NCI-H1105 (cell line): ENCODE data around the gene EDARADD.
"Not testable (repeated sequence)": the region's sequence is repeated elsewhere in the genome, so short reads cannot be mapped to it uniquely, and the experiment has no call there.

ENCODE experiments used
- DNase-seq: peaks from one replicate; lab custom pipeline; 2025; lab: John Stamatoyannopoulos, UW

Gene EDARADD

DNA sequence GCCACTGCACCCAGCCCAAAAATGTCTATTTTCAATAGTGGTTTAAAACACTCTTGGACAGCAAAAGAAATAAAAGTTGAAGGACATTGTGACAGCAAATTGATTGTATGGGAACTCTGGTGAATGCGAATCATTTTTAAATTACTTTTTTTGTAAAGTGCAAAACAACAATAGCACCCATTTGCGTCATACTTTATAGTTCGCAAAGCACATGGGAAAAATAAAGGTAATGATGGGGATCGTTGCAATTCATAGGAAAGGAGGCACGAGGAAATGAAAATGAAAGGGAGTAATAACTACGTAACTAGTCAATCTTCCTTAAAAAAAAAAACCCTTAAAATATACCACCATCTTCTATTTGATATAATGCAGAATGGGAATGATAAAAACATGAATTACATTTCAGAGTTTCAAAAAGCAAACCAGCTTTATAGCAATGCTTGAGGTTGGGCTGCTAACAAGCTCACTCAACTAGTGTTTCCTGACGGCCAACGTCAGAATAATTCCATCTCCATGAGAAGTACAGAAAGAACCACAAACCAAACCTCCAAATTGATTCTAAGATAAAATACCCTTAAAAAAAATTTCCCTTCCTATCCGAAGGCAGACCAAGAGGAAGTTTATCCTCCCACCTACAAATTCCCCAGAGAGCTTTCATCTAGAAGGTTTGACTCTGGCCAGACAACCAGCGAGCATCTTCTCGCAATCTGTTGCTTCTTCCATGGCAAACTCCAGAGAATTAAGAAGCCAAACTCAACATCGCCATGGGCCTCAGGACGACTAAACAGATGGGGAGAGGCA lies at the start of gene EDARADD:
Gene EDARADD (plus strand): TSS at position 606 of the 801 bp plus-strand sequence. CDS start 159 bp downstream, at position 765.
- DNase-seq: no peak

DNA sequence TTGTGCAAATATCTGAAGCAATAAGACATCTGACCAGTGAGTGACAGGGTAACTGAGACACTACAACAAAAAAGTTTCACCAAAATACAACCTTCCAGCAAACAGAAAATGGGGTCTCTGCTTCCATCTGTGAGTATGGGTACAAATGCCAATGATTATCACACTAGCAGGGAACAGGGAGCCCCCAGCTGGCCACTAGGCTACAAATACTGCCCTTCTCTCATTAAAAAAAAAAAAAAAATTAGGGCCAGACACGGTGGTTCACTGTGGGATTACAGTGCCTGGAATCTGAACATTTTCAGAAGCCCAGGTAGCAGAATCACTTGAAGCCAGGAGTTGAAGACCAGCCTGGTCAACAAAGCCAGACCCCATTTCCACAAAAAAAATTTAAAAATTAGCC lies 48.4 kb upstream of the EDARADD start:
- no peak for DNase-seq

DNA sequence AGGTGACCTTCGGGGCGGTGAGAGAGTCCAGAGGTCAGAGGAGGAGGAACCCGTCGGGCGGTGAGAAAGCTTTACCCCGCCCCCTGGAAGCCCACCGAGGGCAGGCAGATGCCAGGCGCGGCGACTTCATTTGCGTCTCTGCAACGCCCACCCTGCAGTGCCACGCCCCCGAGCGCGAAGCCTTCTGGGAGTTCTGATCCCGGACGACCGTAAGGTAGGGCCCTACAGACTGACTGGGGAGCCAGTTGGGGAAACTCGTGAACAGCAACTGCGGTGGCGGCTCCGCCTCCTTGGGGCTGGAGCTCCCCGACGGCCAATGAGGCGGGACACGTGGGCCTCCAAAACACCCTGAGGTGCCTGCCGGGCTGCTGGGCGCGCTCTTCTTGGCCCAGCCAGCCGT lies 46.0 kb upstream of the EDARADD start:
- DNase-seq: no peak

DNA sequence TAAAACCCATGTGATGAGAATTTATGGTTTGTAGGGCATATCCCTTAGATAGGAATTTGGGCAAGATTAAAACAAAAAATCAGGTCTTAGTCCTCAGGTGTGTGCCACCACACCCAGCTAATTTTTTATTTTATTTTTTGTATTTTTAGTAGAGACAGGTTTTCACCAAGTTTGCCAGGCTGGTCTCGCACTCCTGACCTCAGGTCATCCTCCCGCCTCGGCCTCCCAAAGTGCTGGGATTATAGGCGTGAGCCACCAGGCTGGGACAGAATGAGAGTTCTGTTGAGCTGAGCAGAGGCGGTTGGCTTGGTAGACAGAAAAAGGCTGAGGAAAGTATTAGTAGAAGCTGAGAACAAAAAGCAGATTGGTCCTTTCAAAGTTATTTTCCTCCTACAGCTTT lies 43.8 kb upstream of the EDARADD start:
- DNase-seq: no peak

DNA sequence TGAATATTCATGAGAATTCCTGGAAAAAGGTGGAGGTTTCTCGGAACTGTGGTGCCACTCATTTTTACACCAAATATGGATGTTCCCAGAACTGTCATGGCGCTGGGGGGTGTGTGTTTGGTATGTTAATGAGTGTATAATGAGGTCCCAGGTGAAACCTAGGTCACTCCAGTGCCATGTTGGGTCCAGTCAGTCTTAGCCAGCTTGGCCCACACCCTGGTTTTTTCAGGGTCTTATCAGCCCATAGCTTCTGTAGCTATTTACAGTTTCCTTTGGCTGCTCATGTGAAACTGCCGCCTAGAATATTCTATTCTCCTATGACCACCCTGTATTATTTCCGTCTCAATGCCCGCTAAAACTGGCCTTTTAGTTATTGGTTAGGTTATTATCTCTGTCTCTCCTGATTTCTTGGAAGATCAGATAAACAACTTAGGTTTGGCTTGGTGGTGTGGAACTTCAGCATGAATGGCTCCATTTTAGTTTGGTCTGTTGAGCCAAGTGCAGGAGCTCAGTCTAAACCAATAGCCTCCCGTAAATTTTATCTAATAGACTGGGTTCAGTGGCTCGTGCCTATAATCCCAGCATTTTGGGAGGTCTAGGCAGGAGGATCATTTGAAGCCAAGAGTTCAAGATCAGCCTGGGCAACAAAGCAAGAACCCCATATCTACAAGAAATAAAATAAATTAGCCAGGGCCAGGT lies 42.1 kb upstream of the EDARADD start:
- no peak for DNase-seq

DNA sequence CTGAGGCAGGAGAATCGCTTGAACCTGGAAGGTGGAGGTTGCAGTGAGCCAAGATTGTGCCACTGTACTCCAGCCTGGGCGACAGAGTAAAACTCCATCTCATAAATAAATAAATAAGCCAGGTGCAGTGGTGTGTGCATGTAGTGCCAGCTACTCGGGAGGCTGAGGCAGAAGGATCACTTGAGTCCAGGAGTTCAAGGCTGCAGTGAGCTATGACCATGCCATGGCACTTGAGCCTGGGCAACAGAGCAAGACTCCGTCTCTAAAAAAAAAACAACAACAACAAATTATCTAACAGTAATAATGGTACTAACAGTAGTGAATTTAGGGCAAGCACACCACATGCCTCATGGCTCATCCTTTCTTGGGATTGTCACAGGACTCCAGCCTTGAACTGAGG lies 41.3 kb upstream of the EDARADD start:
- not testable (repeated sequence) for DNase-seq

DNA sequence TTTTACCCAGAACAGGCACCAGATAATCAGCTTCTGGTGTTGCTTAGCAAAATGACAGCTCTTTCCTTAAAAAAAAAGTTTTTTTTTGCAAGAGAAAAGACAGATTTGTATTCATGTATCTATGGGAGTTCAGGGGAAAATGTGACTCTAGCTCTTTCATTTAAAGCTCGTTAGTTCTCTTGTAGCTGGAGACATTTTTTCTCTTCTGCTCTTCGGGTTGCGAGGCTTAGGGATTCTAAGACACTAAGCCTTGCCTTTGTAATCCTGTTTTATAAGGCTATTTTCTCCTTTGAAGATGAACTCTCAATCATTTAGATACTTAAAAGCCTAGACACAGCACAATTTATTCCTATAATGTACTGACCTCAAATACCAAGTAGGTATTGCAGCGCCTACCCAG lies 40.3 kb upstream of the EDARADD start:
- no peak for DNase-seq

DNA sequence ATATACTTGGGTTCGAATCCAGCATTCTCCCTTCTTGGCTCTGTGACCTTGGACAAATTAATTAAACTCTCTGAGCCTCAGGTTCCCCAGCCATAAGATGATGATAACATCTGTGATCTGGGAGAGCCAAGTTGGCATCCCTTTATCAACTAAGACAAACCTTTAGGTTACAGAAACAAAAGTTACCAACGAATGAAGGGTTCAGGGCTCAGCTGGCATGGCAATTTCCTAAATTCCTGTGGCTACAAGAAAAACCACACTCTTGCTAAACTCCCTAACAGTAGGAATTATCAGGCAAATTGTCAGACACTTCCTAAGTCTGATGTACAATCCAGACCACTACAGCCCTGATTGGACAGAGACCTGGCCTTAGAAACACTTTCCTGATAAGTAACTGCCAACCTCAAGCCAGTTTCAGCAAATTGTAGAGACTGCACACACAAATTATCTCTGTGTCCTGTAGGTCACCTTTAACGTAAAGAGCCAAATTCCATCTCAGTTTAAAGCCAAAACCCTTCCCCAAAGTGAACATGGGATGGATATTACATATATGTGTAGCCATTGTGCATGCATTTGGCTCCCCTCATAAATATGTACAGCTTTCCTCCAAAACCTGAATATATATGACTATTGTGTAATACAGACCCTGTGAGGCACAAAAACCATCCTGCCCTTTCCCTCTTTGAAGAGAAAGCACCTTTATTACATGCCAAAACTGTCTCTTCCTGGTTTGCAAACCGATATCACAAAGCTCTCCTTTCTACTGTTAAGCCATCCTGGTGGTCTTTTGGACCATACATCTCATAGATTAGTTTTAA lies 39.5 kb upstream of the EDARADD start:
- no peak for DNase-seq

DNA sequence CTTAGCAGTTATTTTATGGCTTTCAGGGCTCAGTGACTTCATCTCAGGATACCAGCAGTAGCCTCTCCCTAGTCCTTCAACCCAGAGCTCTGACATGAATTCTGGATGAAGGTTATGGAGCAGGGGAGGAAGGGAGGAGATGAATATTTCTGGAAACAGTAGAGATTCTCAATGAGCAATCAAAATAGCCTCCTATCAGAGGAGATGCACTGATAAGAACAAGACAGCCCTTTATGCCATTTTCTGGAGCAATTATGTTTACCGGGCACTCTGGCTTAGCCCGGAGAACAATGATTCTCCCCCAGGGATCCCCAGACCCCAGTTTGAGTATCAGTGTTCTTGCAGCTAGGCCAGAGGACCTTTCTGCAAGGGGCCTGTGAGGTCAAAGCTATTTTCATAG lies 37.9 kb upstream of the EDARADD start:
- no peak for DNase-seq

DNA sequence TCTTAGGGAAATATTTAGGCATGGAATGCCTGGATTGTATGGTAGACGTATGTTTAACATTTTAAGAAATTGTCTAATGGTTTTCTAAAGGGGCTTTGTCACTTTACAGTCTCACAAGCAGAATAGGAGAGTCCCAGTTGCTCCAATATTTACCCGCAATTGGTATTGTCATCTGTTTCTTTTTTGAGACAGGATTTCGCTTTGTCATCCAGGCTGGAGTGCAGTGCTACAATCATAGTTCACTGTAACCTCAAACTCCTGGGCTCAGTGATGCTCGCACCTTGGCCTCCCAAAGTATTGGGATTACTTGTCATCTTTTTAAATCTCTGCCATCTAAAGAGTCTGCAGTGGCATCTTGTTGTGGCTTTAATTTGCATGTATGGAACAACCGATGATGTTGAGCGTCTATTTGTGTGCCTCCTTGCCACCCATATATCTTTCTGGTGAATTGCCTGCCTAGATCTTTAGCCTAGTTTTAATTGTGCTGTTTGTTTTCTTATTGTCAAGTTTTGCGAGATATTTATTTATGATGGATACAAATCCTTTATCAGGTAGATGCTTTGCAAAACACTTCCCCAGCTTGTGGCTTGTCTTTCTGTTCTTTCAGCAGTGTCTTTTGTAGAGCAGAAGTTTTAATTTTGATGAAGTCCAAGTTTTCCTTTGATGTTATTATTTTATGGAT lies 32.0 kb upstream of the EDARADD start:
- no peak for DNase-seq

DNA sequence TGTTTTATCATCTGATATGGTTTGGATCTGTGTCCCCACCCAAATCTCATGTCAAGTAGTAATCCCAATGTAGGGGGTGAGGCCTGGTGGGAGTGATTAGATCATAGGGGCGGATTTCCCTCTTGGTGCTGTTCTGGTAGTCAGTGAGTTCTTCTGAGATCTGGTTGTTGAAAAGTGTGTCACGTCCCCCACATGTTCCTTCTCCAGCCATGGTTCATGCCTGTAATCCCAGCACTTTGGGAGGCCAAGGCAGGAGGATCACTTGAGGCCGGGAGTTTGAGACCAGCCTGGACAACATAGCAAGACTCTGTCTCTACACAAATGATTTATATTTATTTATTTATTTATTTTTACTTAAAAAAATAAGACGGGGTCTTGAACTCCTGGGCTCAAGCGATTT lies 30.8 kb upstream of the EDARADD start:
- no peak for DNase-seq

DNA sequence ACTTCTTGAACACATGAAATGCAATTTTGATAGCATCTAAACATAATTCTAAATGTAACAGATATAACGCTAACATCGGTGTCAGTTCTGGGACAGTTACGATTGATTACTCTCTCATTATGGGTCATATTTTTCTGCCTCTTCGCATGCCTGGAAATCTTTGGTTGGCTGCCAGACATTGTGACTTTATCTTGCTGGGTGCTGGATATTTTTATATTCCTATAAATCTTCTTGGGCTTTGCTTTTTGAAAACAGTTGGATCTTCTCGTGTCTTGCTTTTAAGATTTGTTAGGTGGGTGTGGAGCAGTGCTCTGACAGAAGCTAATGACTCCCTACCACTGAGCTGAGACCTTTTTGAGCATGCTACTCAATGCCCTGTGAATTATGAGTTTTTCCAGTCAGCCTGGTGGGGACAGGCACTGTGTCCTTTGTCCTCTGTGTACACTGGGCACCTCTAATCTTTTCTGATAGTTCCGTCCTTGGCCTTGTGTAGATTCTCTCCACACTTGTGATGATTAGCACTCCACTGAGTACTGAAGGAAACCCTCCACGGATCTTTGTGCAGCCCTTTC lies 28.0 kb upstream of the EDARADD start:
- no peak for DNase-seq

DNA sequence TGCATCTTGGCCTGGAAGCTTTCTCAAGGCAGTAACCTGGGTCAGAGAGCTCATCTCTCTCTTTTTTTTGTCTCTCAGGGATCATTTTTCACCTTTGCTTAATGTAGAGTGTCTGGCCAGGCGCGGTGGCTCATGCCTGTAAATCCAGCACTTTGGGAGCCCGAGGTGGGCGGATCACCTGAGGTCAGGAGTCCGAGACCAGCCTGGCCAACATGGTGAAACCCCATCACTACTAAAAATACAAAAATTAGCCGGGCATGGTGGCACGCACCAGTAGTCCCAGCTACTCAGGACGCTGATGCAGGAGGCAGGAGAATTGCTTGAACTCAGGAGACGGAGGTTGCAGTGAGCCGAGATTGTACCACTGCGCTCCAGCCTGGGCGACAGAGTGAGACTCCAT lies 27.4 kb upstream of the EDARADD start:
- DNase-seq: not testable (repeated sequence)

DNA sequence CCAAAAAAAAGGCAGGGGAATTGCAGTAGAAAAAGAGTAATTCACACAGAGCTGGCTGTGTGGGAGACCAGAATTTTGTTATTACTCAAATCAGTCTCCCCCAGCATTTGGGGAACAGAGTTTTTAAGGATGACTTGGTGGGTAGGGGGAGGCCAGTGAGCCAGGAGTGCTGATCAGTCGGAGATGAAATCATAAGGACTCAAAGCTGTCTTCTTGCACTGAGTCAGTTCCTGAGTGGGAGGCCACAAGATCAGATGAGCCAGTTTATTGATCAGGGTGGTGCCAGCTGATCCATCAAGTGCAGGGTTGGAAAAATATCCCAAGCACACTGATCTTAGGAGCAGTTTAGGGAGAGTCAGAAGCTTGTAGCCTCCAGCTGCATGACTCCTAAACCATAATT lies 23.7 kb upstream of the EDARADD start:
- DNase-seq: no peak

DNA sequence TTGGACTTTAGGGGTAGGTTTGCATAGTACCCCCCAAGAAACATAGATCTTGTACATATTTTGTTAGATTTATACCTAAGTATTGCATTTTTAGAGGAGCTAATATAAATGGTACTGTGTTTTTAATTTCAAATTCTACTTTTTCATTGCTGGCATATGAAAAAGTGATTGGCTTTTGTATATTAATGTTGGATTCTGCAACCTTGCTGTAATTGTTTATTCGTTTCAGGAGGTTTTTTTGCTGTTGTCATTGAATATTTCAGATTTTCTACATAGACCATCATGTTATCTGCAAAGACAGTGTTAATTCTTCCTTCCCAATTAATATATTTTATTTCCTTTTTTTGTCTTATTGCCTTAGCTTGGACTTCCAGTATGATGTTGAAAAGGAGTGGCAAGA lies 23.0 kb upstream of the EDARADD start:
- no peak for DNase-seq

DNA sequence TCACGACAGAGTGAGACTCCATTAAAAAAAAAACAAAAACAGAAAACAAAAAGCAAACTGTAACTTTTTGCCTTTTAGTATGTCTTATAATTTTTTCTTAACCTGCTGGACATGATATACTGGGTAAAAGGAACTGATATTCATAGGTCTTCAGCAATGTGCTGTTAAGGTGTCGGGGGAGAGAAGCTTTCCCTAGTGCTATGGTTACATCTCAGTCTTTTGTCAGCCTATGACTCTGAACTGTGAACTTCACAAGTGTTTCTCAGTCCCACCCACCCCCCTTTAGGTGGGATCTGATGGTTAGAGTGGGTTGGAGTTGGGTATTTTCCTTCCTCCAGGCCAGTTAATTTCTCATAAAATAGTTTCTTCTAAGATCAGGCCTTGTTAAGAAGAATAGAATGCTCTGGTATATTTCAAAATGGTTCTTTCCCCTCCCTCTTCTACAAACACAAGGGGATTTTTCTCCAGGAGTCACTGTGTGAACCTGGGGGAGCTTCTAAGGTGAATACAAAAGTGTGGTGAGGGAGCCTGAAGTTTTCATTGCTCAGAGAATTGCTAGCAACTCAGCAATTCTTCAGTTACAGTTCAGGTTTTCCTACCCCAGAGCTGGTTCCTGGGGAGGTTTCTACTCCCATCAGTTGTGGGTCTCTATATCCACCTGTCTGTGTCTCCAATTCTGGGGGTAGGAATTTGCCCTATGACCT lies 16.1 kb upstream of the EDARADD start:
- no peak for DNase-seq

DNA sequence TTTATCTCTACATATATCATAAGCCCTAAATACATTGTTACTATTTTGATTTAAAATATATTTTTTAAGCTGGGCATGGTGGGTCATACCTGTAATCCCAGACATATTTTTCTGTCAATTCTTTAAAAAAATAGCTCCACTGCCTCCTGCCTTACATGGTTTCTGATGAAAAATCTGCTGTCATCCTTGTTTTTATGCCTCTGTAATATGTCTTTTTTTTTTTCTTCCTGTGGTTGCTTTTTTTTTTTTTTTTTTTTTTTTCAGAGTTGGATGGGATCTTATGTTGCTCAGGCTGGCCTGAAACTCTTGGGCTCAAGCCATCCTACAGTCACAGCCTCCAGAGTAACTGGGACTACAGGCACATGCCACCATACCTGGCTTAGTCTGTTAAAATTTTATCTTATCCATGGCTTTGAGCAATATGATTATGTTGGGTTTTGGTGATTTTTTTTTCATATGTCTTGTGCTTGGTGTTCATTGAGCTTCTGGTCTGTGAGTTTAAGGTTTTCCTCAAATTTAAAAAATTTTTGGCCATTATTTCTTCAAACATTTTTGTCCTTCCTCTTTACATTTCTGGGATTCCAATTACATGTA lies 12.4 kb upstream of the EDARADD start:
- DNase-seq: no peak

DNA sequence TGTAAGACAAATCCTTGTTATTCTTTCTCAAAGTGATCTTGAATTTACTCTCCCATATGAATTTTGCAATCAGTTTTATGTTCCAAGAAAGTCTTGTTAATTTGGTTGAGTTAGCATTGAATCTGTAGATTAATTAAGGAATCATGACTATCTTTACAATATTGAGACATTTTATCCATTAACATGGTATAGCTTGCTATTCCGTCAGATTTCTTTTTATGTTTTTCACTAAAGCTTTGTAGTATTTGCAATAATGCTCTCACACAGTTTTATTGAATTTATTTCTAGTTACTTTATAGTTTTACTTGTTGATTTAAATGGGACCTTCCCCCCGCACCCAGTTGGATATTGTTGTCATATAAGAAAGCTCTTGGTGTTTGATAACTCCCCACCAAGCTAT lies 5.8 kb upstream of the EDARADD start:
- no peak for DNase-seq

DNA sequence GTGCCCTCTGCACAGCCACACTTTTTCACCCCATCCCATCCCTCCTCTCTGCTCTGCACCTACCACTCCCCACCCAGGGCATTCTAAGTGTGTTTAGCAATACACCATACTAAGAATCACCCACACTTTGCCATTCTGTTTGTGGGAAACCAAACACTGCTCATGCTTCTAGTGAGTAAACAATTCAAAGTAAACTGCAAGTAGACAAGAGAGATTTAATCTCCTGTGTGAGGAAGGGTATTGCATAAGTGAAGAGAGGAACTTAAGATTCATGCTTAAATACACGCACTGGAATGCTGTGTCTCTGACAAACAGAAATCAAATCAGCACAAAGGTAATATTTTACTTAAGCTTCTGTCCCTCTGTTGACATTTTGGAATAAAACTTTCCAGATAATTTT lies 4.8 kb upstream of the EDARADD start:
- DNase-seq: no peak

DNA sequence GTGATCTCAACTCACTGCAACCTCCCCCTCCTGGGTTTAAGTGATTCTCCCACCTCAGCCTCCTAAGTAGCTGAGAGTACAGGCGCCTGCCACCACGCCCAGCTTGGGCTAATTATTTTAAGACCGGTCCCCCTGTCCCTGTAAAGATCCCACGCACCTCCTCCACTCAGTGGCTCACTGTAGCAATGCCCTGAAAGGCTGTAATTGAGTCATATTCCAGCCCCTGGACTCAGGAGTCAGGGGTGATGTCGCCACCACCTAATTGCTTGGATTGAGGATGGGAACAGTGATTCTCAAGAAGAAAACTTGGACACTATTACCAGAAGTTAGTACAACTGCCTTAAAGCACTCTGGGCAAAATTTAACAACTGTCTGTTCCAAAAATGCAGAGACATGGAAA lies 3.1 kb upstream of the EDARADD start:
- DNase-seq: no peak

DNA sequence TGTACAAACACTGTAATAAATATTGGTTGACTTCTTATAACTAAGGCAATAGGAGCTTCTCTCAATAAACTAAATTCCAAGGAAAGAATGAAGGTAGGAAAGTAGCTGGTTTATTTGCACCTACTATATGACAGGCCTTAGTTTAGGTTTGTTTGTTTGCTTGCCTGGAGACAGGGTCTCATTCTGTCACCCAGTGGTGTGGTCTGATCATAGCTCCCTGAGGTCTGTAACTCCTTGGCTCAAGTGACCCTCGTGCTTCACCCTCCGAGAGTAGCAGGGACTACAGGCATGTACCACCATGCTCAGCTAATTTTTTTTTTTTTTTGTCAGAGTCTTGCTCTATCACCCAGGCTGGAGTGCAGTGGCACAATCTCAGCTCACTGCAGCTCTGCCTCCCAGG lies 1.9 kb upstream of the EDARADD start:
- no peak for DNase-seq
